Suppressor macrophage (primary cell): ENCODE measurements around the gene KDM3B.
"Not testable (repeated sequence)": the region's sequence is repeated elsewhere in the genome, so short reads cannot be mapped to it uniquely, and the experiment has no call there.

Experiments used
- DNase-seq, 4 experiments: peaks; one replicate each; pipeline ENCODE4 v3.0.0-alpha.2; 2020 to 2022
- total RNA-seq, 17 experiments: gene quantifications; one replicate each; lab custom pipeline; 2026; ENCODE audit warnings: mixed read lengths in 6 of 17, inconsistent platforms in 3 of 17; lab: John Stamatoyannopoulos, UW

KDM3B gene, protein sequence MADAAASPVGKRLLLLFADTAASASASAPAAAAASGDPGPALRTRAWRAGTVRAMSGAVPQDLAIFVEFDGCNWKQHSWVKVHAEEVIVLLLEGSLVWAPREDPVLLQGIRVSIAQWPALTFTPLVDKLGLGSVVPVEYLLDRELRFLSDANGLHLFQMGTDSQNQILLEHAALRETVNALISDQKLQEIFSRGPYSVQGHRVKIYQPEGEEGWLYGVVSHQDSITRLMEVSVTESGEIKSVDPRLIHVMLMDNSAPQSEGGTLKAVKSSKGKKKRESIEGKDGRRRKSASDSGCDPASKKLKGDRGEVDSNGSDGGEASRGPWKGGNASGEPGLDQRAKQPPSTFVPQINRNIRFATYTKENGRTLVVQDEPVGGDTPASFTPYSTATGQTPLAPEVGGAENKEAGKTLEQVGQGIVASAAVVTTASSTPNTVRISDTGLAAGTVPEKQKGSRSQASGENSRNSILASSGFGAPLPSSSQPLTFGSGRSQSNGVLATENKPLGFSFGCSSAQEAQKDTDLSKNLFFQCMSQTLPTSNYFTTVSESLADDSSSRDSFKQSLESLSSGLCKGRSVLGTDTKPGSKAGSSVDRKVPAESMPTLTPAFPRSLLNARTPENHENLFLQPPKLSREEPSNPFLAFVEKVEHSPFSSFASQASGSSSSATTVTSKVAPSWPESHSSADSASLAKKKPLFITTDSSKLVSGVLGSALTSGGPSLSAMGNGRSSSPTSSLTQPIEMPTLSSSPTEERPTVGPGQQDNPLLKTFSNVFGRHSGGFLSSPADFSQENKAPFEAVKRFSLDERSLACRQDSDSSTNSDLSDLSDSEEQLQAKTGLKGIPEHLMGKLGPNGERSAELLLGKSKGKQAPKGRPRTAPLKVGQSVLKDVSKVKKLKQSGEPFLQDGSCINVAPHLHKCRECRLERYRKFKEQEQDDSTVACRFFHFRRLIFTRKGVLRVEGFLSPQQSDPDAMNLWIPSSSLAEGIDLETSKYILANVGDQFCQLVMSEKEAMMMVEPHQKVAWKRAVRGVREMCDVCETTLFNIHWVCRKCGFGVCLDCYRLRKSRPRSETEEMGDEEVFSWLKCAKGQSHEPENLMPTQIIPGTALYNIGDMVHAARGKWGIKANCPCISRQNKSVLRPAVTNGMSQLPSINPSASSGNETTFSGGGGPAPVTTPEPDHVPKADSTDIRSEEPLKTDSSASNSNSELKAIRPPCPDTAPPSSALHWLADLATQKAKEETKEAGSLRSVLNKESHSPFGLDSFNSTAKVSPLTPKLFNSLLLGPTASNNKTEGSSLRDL (N-terminal part only)
- 53.1 to 189 (median 148) reads per million in 17 experiments for total RNA-seq

- peak; percentile 93 to 98 (median 95) for DNase-seq
Observed at GRCh38 chr5:138352071-138352721, at the start of gene KDM3B. Gene KDM3B, plus strand, starts transcription at chr5:138352685. Its CDS starts 111 bp downstream, at chr5:138352796.

- DNase-seq: no peak
Observed at GRCh38 chr5:138303372-138303771, 49.1 kb upstream of the KDM3B start.

DNA sequence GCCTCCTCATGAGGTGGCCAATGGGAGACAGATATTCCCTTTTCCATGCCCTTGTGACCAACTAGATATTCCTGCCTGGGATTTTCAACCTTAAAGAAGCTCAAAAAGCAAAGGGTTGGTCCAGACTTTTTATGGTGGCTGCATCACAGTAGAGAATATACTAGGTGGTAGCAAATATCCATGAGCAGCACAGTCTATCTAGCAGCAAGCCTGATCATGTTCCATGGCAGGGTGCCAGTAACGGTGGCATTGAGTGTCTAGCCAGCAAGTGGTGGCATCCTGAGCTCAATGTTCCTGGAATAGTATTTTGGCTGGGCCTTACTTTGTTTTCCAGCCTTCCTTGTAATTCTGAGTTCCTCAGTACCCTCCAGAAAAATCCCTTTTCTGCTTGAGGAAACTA, 46.7 kb upstream of the KDM3B start:
- DNase-seq: peak in 1 of 4 experiments; percentile 3

DNA sequence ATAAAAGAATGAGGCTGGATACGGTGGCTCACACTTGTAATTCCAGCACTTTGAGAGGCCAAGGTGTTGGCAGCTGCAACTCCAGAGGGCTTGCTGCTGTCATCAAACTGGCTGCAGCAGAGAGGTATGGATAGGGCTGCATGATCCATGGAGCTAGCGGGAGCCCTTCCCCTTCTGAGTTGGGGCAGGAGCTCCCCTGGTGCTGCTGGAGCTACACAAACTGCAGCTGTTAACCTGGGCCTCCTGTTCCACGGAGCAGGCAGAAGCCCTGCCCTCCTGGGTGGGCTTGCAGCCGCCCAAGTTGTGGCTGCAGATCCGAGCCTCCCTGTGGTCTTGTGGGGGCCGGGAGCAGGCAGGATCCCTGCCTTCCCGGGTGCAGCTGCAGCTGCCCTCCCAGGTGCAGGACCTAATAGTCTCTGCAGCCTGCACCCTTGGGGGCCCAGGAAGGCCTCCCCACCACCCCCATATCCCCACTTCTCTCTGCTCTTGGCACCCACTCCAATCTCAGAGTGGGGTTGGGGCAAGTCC, 36.7 kb upstream of the KDM3B start:
- DNase-seq: no peak

DNA sequence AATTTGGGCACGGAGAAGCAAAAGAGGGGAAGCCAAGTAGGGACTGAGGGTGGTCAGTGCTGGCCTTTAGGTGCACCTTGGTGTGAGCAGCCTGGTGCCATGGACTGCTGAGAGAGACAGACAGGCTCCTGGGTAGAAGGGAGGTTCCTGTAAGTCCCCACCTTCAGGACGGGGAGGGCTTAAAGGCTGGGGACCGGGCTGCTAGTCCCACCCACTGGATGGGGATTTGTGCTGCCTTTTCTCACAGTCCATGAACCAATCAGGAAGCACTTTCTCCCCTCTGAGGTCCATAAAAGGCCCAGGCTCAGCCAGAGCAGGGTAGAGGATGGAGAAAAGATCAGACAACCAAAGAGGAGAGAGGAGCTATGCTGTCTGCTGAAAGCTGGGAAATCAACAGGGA, 36.1 kb upstream of the KDM3B start:
- no peak for DNase-seq

GRCh38 chr5:138318211-138318610, 34.3 kb upstream of the KDM3B start:
- not testable (repeated sequence) for DNase-seq

DNA sequence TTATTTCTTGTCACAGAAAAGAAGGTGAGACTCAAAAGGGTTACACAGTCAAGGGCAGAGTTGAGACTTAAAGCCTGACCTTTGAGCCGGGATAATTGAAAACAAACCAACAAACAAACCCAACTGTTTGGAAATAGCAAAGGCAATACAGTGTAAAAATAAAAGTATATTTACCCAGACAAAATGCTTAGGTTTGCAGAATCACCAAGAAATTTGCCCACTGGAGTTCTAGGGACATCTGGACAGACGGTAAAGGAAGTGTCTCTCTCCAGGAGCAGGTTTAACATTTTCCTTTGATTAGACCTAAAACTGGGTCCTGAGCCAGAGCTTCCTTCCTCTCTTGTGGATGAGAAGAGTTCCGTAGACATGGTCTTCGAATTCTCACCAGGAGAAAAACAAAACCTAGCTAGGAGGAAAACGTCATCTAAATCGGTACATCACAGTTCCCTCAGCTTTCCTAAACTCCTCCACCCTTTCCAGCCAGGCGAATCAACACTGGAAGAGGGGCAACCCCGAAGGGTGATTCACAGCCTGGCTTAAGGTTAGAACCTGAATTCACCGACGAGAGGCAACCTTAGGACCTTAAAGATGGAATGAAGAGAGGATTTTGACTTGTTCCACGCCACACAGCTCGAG, 21.6 kb upstream of the KDM3B start:
- no peak for DNase-seq

GRCh38 chr5:138331449-138332368, 20.8 kb upstream of the KDM3B start, which contains the start of gene CDC25C:
Gene CDC25C, minus strand, starts transcription at chr5:138331804. Its CDS starts 624 bp downstream, at chr5:138331180.
- peak; percentile 99 for DNase-seq

GRCh38 chr5:138334867-138335447, 17.5 kb upstream of the KDM3B start:
- DNase-seq: no peak

GRCh38 chr5:138336952-138337684, 15.4 kb upstream of the KDM3B start:
- peak; percentile 87 to 93 (median 88) for DNase-seq

DNA sequence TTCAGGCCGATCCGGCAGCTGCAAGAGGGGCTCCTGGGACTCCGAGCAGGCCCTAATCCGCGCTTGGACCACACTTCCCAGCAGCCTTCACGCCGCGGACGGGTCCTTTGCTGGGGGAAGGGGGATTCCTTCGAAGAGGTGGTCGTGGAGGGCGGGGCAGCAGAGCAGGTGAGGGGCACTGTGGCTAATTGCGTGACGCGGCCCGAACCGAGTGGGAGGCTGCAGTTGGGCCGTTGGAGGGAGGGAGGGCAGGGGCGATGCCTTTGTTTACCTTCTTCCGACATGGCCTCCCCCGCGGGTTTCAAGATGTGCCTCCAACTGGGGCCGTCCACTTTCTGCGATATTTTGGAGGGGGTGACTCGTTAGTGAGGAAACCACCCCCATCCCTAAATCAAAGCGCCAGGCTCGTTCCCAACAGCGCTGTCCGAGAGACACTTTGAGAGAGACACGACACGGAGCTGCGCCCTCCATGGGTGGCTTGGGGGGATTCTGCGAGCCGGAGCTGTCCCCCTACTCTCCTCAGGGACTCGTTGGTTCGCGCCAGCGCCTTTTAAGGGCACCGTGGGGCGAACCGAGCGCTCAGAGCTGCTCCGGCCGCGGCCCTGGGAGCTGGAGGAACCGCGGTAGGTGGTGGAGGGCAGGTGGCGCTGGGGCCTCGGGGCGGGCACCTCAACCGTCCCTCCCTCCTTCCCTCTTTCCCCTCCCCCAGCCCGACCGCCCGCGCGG, 14.6 kb upstream of the KDM3B start, which contains the start of gene FAM53C:
FAM53C (plus strand) TSS at position 582 of the 726 bp plus-strand sequence. CDS start 3,070 bp downstream, outside the sequence.
- peak; percentile 94 to 97 (median 96) for DNase-seq

DNA sequence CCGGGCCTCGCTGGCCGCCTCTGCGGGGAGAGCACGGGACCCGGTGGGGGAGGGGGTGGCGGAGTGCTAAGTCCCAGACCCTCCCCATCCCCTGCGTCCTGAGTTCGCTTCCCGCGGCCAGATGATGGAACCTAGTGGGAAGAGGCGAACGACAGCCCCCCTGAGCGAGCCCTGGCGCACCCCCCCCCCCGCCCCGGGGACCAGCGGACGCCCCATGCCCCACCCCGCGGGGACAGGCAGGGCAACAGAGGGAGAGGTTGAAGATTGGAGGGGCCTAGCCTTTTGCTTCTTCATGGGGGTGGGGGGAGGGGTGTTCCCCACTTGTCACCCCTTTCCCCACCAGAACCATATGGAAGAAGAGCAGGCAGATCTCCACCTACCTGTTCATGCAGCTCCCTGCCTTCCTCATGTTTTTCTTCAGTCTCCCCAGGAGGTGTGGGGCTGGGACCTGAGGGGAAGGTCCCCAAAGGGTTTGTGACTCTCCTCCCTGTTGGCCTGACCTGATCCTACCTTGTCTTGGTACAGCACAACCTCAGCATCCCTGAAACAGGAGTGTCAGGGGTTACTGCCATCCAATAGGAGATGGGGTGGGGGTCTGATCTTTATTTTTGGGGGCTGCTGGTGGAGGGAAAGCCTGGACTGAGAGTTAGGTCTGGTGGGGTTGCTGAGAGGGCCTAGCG, 13.9 kb upstream of the KDM3B start:
- peak in 1 of 4 experiments; percentile 11 for DNase-seq

- DNase-seq: peak in 3 of 4 experiments; percentile 16 to 35 (median 24)
Observed at GRCh38 chr5:138339091-138339456, 13.4 kb upstream of the KDM3B start.

GRCh38 chr5:138339464-138339863, 13.0 kb upstream of the KDM3B start:
- peak; percentile 50 to 74 (median 64) for DNase-seq

- no peak for DNase-seq
Observed at GRCh38 chr5:138340008-138340407, 12.5 kb upstream of the KDM3B start.

GRCh38 chr5:138344887-138345622, 7.4 kb upstream of the KDM3B start:
- no peak for DNase-seq
